Retina (tissue), 1 donor: ENCODE results near the gene VGLL4.
"Not testable (repeated sequence)": the region's sequence is repeated elsewhere in the genome, so short reads cannot be mapped to it uniquely, and the experiment has no call there.

Experiments used
- DNase-seq: peaks from one replicate; pipeline ENCODE4 v3.0.0-alpha.2; 2016

VGLL4 gene

DNA sequence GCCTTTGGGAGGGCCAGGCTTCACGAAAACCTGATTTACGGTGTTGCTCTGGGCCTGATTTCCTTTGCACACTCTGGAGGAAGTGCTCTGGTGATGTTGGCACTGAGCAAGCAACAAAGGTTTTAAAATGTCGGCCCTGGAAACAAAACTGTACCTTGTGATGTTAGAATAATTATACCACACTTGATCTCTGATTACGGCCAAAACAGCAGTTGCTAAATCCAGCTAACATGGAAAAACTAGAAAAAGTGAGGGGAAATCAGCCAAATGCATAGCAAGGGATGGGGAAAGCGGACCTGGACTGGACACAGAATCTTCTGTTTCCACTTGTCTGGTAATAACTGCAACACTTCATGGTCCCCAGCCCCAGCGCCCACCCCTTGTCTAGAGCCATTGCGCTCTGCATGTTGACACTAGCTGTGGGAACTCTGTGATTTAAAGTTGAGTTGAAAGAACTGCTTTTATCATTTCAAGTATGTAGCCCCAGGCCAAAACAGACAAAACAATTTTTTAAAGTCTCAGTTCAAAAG is 120.1 kb downstream of the VGLL4 start:
- DNase-seq: no peak

DNA sequence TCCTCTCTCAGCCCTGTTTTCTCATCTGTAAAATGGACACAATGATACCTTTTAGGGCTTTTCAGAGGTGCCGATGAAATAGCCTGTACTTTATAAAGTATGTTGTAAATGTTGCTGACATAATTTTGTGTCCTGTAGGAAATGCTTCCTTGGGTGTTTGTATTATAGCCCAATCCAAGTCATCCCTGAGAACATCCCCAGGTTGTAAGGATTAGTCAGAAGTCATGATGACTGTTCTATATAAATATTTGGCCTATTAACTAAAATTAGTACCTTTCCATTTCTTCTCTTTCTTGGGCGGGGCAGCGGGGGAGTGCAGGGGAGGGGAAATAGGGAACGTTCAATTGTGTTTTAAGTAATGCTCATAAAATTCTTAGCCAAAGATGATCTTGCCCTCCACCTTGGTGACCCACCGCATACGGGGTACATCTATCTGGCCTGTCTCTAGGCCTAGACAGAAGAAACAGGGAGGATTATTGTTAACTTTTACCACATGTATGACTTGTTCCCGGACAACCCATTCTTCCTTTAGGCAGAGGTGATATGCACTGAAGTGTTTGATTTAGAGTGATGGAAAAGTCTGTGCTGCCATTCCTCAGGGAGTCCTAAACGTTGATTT is 120.7 kb downstream of the VGLL4 start:
- no peak for DNase-seq

DNA sequence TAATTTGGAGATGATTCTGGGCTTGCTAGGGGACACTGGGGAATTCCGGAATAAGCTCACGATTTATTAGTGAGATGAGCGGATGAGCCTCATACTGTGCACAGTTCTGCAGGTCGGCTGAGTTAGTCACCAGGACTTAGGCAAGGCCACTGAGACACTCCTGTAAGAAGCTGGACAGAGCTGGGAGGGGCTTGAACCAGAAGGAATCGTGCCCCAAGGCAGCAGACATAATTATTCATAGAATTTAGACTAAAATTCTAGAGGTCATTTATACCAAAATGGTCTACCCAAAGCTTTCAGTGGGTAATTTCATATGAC is 121.4 kb downstream of the VGLL4 start:
- DNase-seq: no peak

DNA sequence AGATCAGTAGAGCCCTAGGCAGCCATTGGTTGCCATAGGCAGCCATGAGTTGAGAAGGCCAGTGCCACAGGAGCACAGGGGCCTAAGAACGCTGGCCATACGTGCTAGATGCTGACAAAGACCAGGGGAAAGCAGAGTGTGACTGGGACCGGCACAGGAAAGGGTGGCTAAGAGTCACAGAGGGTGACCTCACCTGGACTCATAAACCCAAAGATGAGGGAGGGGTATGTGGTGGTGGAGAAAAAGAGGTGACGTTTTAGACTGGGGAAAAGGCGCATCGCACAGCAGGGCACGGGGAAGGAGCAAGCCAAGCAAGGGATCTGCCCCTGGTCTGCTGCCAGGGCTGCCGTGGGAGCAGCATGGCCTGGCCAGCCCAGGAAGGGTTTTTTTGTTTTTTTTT is 122.5 kb downstream of the VGLL4 start:
- DNase-seq: no peak

DNA sequence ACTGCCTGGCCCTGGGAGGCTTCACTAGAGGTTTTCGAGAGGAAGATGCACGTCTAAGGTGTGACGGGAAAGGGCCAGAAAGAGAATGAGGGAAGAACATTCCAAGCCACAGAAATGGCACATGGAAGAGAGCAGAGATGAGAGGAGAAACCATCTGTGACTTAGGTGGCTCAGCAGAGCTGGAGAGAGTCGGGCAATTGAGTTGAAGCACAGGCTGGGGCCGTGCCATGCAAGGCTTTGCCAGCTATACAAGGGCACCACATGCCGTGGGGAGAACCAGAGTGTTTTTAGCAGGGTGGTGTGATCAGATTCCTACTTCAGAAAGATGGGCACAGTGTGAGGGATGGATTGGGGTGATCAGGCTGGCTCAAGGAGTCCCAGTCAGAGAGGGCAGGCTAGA is 126.1 kb downstream of the VGLL4 start:
- DNase-seq: no peak

DNA sequence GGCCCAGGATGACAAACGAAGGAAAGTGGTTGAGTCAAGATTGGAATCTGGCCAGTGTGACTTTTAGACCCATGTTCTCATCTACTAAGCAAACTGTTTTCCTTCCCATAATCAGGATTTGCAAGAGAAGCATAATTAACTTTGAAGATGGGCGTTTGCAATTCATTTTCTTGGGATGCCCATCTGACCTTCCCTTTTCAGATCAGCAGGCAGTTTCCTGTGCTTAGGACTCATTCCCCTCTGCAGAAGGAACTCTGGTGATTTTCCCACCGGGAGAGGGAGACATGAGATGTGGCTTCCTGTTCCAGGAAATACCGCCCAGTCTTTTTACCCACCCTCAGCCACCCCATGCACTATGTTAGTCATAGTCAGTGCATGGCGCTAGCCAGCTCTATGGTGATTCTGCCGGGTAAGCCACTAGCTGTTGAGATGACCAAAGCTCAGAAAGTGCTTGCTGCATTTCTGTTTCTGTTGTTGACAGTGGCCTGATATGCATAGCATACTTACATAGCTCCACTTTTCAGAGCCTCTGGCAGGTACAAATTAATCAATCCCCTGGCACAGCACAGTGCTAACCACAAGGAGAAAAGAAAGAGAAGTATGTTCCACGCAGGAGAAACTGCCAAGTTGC is 129.4 kb downstream of the VGLL4 start:
- DNase-seq: no peak

DNA sequence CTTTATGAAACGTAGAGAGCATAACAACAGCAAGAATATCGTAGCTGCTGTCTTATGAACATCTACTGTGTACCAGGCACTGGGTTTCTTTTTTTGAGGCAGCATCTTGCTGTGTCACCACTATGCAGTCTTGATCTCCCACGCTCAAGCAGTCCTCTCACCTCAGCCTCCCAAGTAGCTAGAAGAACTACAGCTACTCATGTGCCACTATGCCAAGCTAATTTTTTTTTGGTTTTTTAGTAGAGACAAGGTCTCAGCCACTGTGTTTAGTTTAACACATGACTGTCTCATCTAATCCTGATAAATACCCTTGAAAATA is 129.9 kb downstream of the VGLL4 start:
- no peak for DNase-seq

DNA sequence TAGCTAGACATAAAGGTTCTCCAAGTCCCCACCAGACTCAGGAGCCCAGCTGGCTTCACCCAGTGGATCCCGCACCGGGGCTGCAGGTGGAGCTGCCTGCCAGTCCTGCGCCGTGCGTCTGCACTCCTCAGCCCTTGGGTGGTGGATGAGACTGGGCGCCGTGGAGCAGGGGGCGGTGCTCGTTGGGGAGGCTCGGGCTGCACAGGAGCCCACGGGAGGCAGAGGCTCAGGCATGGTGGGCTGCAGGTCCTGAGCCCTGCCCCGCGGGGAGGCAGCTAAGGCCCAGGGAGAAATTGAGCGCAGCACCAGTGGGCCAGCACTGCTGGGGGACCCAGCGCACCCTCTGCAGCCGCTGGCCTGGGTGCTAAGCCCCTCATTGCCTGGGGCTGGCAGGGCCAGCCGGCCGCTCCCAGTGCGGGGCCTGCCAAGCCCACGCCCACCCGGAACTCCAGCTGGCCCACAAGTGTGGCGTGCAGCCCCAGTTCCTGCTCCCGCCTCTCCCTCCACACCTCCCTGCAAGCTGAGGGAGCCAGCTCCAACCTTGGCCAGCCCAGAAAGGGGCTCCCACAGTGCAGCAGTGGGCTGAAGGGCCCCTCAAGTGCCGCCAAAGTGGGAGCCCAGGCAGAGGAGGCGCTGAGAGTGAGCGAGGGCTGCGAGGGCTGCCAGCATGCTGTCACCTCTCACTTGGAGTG is 130.4 kb downstream of the VGLL4 start:
- not testable (repeated sequence) for DNase-seq

DNA sequence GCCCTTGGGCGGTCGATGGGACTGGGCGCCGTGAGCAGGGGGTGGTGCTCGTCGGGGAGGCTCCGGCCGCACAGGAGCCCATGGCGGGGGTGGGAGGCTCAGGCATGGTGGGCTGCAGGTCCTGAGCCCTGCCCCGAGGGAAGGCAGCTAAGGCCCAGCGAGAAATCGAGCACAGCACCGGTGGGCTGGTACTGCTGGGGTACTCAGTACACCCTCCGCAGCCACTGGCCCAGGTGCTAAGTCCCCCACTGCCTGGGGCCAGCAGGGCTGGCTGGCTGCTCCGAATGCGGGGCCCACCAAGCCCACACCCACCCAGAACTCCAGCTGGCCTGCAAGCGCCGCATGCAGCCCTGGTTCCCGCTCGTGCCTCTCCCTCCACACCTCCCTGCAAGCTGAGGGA is 132.1 kb downstream of the VGLL4 start:
- not testable (repeated sequence) for DNase-seq

DNA sequence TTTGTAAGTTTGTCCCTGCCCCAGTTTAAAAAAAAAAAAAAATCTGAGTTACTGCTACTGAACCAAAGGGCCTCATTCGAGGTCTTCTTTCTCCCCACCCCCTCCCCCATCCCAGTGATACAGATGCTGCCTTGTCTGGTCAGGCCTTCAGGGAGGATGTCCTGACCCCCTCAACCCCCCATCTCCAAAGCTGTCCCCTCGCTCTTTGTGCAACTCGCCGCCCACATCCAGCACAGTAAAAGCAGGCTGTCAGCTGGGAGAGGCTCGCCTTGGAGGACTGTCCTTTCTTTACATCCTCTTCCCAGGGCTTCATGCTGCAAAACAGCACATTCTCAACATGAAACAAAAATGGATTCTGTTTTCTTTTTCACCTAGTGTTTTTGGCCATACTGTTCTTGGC is 133.4 kb downstream of the VGLL4 start:
- peak; percentile 20 for DNase-seq

DNA sequence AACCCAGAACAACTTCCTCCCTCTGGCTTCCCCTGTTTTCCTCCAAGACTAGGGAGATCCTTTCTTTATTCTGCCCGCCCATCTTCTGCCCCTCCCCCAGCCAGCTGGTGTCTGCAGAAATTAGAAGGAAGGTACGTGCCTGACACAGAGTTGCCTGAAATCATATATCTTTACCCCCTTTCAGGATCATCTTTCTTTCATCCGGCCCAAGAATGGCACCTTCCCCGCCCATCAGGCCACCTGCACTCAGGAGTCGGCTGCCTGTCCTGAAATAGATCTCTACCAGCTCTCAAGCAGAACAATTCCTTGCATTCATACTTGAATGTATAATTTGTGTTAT is 133.7 kb downstream of the VGLL4 start:
- DNase-seq: peak; percentile 33

DNA sequence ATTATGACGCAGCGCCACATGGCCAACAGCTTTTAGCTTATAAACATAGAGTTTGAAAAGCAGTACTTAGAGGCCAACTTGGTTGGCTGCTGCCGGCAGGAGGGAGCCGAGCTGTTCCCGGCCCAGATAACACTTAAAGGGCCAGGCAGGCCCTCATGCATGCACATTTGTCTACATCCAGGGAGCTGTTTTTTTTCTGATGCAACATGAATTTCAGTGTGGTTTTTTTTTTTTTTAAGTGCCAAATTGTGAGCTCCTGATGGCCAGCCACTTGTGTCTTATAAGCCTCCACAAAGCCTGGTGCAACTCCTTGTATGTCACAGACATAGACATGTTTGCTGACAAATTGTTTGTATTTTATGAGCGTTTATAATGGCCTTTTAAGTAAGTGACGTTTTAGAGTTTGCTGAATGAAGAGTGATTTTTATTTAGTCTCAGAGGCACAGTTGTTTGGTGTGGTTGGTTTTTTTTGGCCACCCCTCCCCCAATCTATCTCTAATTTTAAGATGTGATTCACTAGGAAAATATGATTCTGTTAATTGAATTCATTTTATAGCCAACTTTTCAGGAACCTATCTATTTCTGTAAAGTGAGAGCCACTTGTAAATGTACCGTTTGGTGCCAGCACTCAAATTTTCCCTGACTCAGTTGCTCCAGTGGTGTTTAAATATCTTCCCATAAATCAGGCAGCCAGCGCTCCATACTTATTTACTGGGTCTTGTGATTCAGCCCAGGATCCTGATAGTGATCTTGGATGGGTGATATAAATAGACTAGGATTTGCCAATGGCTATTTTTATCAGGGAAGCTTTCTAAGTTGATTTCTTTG is 134.3 kb downstream of the VGLL4 start:
- DNase-seq: peak; percentile 56

DNA sequence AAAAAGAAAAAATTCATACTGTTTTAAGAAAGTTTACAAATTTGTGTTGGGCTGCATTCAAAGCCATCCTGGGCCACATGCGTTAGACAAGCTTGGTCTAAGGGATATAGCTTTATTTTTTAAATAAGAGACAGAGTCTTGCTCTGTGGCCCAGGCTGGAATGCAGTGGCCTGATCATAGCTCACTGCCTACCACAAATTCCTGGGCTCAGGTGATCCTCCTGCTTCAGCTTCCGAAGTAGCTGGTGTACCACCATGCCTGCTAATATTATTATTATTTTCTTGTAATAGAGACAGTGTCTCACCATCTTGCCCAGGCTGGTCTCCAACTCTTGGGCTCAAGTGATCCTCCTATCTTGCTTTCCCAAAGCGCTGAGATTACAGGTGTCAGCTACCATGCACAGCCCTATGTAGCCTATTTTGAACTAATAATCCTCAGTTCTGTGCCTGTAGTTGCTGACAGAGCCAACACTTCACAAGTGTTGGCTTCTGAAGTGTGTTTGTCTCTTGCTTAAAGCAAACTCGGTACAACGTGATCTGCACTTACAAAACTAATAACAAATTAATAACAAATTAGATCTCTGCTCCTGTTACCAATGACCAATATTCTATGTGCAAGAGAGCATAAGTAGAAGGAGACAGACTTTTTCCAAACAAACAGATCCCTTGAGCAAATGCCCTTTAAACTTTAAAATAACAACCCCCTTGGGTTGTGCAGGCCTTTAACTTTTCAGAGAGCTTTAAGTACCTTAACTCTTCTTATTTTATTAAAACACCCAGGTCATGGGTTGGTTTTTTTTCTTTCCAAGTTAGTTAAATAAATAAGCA is 135.2 kb downstream of the VGLL4 start:
- no peak for DNase-seq

DNA sequence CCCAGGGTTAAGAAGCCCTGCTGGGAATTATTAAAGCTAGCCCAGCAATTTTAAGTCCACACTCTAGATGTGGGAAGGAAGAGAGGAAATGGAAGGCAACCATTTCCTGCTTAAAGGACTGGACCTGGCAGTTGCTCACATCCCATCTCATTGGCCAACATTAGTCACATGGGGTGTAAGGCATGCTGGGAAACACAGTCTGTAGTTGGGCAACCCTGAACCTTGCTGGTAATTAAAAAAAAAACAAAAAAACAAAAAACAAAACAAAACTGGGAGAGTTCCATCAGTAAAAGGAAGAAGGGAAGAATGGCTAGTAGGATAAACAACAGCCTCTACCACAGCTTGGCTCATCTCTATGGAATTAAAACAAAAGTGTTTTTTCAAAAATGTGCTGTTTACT is 136.0 kb downstream of the VGLL4 start:
- DNase-seq: no peak
